H9 (cell line): Measurements from ENCODE around the gene RPE65. TPM values are rescaled to one million over a fixed set of nuclear protein-coding genes. Genes with fewer than 3 reads are reported as not detected.

ENCODE experiments used
- DNase-seq: peaks from one replicate; pipeline ENCODE4 v3.0.0-alpha.2; 2017
- H2AFZ ChIP-seq: one replicate; pipeline ENCODE4 v1.6.1; 2013; ENCODE audit warnings: mild to moderate bottlenecking, low read length, control low read depth, moderate library complexity
- H2AK5ac ChIP-seq: 2 replicates; pipeline ENCODE4 v1.6.1; 2013; ENCODE audit warnings: low read length, control low read depth, mixed read lengths; ENCODE audit not compliant: insufficient read length
- H2BK120ac ChIP-seq: one replicate; pipeline ENCODE4 v1.6.1; 2013; ENCODE audit warnings: low read depth, mild to moderate bottlenecking, low read length, control low read depth, inconsistent platforms; ENCODE audit not compliant: poor library complexity, severe bottlenecking
- H2BK12ac ChIP-seq: 2 replicates; pipeline ENCODE4 v1.6.1; 2013; ENCODE audit warnings: low read length, control low read depth, mixed read lengths, low read depth; ENCODE audit not compliant: insufficient read length
- H2BK15ac ChIP-seq: 2 replicates; pipeline ENCODE4 v1.6.1; 2013; ENCODE audit warnings: low read depth, low read length, control low read depth
- H2BK20ac ChIP-seq: one replicate; pipeline ENCODE4 v1.6.1; 2013; ENCODE audit warnings: low read depth, mild to moderate bottlenecking, low read length, control low read depth, inconsistent platforms; ENCODE audit not compliant: poor library complexity, severe bottlenecking
- H2BK5ac ChIP-seq: 2 replicates; pipeline ENCODE4 v1.6.1; 2013; ENCODE audit warnings: low read length, control low read depth, mixed read lengths; ENCODE audit not compliant: insufficient read length
- H3K14ac ChIP-seq: 2 replicates; pipeline ENCODE4 v1.6.1; 2013; ENCODE audit warnings: low read length, control low read depth; ENCODE audit not compliant: insufficient read depth
- H3K18ac ChIP-seq: 2 replicates; pipeline ENCODE4 v1.6.1; 2013; ENCODE audit warnings: low read depth, mild to moderate bottlenecking, mixed read lengths, low read length, control low read depth; ENCODE audit not compliant: insufficient read length
- H3K23ac ChIP-seq: 2 replicates; pipeline ENCODE4 v1.6.1; 2013; ENCODE audit warnings: low read length, control low read depth, mixed read lengths, low read depth; ENCODE audit not compliant: insufficient read length
- H3K23me2 ChIP-seq: 2 replicates; pipeline ENCODE4 v1.6.1; 2013; ENCODE audit warnings: low read depth, mild to moderate bottlenecking, mixed read lengths, low read length, control low read depth; ENCODE audit not compliant: insufficient read length, poor library complexity, severe bottlenecking
- H3K27ac ChIP-seq: 2 replicates; pipeline ENCODE4 v1.5.1; 2013; ENCODE audit warnings: low read length, control low read depth, mixed read lengths, low read depth; ENCODE audit not compliant: insufficient read length
- H3K27me3 ChIP-seq: 2 replicates; pipeline ENCODE4 v1.6.1; 2013; ENCODE audit warnings: low read length, control low read depth, inconsistent platforms; ENCODE audit not compliant: insufficient read depth
- H3K4ac ChIP-seq: 2 replicates; pipeline ENCODE4 v1.6.1; 2013; ENCODE audit warnings: low read depth, mild to moderate bottlenecking, control low read depth, inconsistent platforms, low read length, moderate library complexity
- H3K4me1 ChIP-seq: 2 replicates; pipeline ENCODE4 v1.6.1; 2013; ENCODE audit warnings: low read length, control low read depth, inconsistent platforms; ENCODE audit not compliant: insufficient read depth
- H3K4me2 ChIP-seq: 2 replicates; pipeline ENCODE4 v1.6.1; 2013; ENCODE audit warnings: low read length, control low read depth, mixed read lengths; ENCODE audit not compliant: insufficient read length, insufficient read depth
- H3K56ac ChIP-seq: 2 replicates; pipeline ENCODE4 v1.6.1; 2013; ENCODE audit warnings: low read depth, mild to moderate bottlenecking, mixed read lengths, low read length, control low read depth; ENCODE audit not compliant: insufficient read length
- H3K79me1 ChIP-seq: 2 replicates; pipeline ENCODE4 v1.6.1; 2013; ENCODE audit warnings: low read depth, mild to moderate bottlenecking, moderate library complexity, low read length, control low read depth, inconsistent platforms; ENCODE audit not compliant: insufficient read depth, poor library complexity, severe bottlenecking
- H3K79me2 ChIP-seq: 2 replicates; pipeline ENCODE4 v1.6.1; 2013; ENCODE audit warnings: low read length, control low read depth, inconsistent platforms; ENCODE audit not compliant: insufficient read depth
- H3K9ac ChIP-seq: 2 replicates; pipeline ENCODE4 v1.6.1; 2013; ENCODE audit warnings: low read length, control low read depth, mixed read lengths; ENCODE audit not compliant: insufficient read length; ENCODE audit errors: extremely low read depth
- H3K9me3 ChIP-seq: one replicate; pipeline ENCODE4 v1.6.1; 2013; ENCODE audit warnings: low read depth, low read length, inconsistent platforms; ENCODE audit not compliant: control insufficient read depth
- H3T11ph ChIP-seq: one replicate; pipeline ENCODE4 v1.6.1; 2013; ENCODE audit warnings: mild to moderate bottlenecking, low read length, control low read depth, inconsistent platforms
- H4K20me1 ChIP-seq: one replicate; pipeline ENCODE4 v1.6.1; 2013; ENCODE audit not compliant: control insufficient read depth, insufficient read length, insufficient read depth
- H4K5ac ChIP-seq: 2 replicates; pipeline ENCODE4 v1.6.1; 2013; ENCODE audit warnings: low read depth, mild to moderate bottlenecking, mixed read lengths, low read length, control low read depth; ENCODE audit not compliant: insufficient read length
- H4K8ac ChIP-seq: replicated peaks from 2 replicates; pipeline ENCODE4 v1.6.1; 2013; ENCODE audit warnings: low read length, control low read depth, mixed read lengths, low read depth; ENCODE audit not compliant: insufficient read length
- H4K91ac ChIP-seq: 2 replicates; pipeline ENCODE4 v1.6.1; 2013; ENCODE audit warnings: low read depth, mild to moderate bottlenecking, moderate library complexity, mixed read lengths, low read length, control low read depth; ENCODE audit not compliant: insufficient read length
- H3K27ac Mint-ChIP-seq, 3 experiments: 2 replicates in 2 of 3; 3 replicates in 1 of 3; pipeline ENCODE4 v1.8.0; 2020 to 2021; ENCODE audit warnings: mixed read lengths in 3 of 3, mild to moderate bottlenecking in 1 of 3, moderate library complexity in 1 of 3
- H3K27me3 Mint-ChIP-seq: 2 replicates; pipeline ENCODE4 v1.8.0; 2021; ENCODE audit warnings: low read depth, mild to moderate bottlenecking, moderate library complexity, mixed read lengths
- H3K36me3 Mint-ChIP-seq, 3 experiments: 2 replicates in 2 of 3; 3 replicates in 1 of 3; pipeline ENCODE4 v1.8.0; 2020 to 2021; ENCODE audit warnings: low read depth in 3 of 3, mixed read lengths in 3 of 3; ENCODE audit not compliant: insufficient read depth in 1 of 3
- H3K4me1 Mint-ChIP-seq, 2 experiments: 2 replicates each; pipeline ENCODE4 v1.8.0; 2020; ENCODE audit warnings: mixed read lengths in 2 of 2
- H3K4me3 Mint-ChIP-seq, 2 experiments: 2 replicates in 1 of 2; 3 replicates in 1 of 2; pipeline ENCODE4 v1.8.0; 2020 to 2021; ENCODE audit warnings: mild to moderate bottlenecking in 2 of 2, mixed read lengths in 2 of 2, moderate library complexity in 1 of 2
- H3K9me3 Mint-ChIP-seq, 2 experiments: 2 replicates in 1 of 2; 3 replicates in 1 of 2; pipeline ENCODE4 v1.8.0; 2020; ENCODE audit warnings: mild to moderate bottlenecking in 2 of 2, mixed read lengths in 2 of 2, moderate library complexity in 1 of 2
- WGBS: extraction: QIAGEN DNeasy Blood & Tissue Kit; methylation state at CpG from one replicate; pipeline ENCODE4 v1.1.7; 2013; ENCODE audit warnings: missing lambda C conversion rate, low lambda C conversion rate, mixed read lengths; ENCODE audit not compliant: insufficient read length; ENCODE audit errors: extremely low coverage; 5-methylcytosine and 5-hydroxymethylcytosine counted together
- total RNA-seq: library from RNA; stranded (reverse); gene quantifications from 2 replicates; pipeline ENCODE4 v1.2.1, GENCODE V29; 2021
- TF ChIP-seq, protein P1 (sequence below): fragments of 200-600 bp; sonication (generic); conservative IDR thresholded peaks from 3 replicates; pipeline ENCODE4 v1.8.0; 2021; ENCODE audit warnings: antibody characterized with exemption, mild to moderate bottlenecking

RPE65 gene
- total RNA-seq, 1 experiment from 2014 or later = not detected

DNA sequence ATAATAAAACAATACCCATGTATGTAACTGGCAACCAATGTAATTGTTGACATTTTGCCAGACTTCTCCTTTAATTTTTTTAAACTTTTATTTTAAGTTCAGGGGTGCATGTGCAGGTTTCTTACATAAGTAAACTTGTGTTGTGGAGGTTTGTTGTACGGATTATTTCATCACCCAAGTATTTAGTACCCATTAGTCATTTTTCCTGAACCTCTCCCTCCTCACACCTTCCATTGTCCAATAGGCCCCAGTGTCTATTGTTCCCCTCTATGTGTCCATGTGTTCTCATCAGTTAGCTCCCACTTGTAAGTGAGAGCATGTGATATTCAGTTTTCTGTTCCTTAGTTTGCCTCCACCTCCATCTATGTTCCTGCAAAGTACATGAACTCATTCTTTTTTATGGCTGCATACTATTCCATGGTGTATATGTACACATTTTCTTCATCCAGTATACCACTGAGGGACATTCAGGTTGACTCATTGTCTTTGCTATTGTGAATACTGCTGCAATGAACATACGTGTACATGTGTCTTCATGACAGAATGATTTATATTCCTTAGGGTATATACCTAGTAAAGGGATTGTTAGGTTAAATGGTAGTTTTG, 40.4 kb upstream of the RPE65 start:
- H4K20me1 ChIP-seq = no peaks in the 10 kb centered on the region
- no peak overlapping the region for H3K18ac ChIP-seq
- no peak overlapping the region for H3K14ac ChIP-seq
- no peak overlapping the region for H3K4me3 Mint-ChIP-seq
- H3K27me3 ChIP-seq = no peaks in the 10 kb centered on the region
- no peaks in the 10 kb centered on the region; a peak in 1 of 5 replicates for H3K9me3 Mint-ChIP-seq
- no peak overlapping the region for H3K9ac ChIP-seq
- no peak overlapping the region for H3K4me2 ChIP-seq
- H3K4me1 Mint-ChIP-seq = peaks cover 9 to 17% of the 10 kb centered on the region in 2 experiments
- no peaks in the 10 kb centered on the region for H3K23me2 ChIP-seq
- no peak overlapping the region for H4K8ac ChIP-seq
- H3K27me3 Mint-ChIP-seq = no peaks in the 10 kb centered on the region
- H2BK15ac ChIP-seq = no peak overlapping the region
- no peak overlapping the region for H3K23ac ChIP-seq
- H2BK120ac ChIP-seq = no peak overlapping the region
- no peak overlapping the region for H4K91ac ChIP-seq
- no peak overlapping the region for H3K27ac Mint-ChIP-seq
- no CpG with 5 or more reads among the region's 2 CpGs for WGBS
- H2BK12ac ChIP-seq = no peak overlapping the region
- no peaks in the 10 kb centered on the region for H3K4me1 ChIP-seq
- no peaks in the 10 kb centered on the region for H3K9me3 ChIP-seq
- no peak overlapping the region for H3K4ac ChIP-seq
- H4K5ac ChIP-seq = no peak overlapping the region
- no peak for DNase-seq
- H2AK5ac ChIP-seq = no peak overlapping the region
- no peak overlapping the region for H3K56ac ChIP-seq
- peaks cover 38 to 66% (median 53%) of the 10 kb centered on the region in 3 experiments for H3K36me3 Mint-ChIP-seq
- no peaks in the 10 kb centered on the region; the same call in 1 of the 2 replicates for H3K79me2 ChIP-seq
- no peak overlapping the region for H2AFZ ChIP-seq
- H3T11ph ChIP-seq = no peak overlapping the region
- H3K27ac ChIP-seq = no peak overlapping the region
- TF ChIP-seq, protein P1, sequence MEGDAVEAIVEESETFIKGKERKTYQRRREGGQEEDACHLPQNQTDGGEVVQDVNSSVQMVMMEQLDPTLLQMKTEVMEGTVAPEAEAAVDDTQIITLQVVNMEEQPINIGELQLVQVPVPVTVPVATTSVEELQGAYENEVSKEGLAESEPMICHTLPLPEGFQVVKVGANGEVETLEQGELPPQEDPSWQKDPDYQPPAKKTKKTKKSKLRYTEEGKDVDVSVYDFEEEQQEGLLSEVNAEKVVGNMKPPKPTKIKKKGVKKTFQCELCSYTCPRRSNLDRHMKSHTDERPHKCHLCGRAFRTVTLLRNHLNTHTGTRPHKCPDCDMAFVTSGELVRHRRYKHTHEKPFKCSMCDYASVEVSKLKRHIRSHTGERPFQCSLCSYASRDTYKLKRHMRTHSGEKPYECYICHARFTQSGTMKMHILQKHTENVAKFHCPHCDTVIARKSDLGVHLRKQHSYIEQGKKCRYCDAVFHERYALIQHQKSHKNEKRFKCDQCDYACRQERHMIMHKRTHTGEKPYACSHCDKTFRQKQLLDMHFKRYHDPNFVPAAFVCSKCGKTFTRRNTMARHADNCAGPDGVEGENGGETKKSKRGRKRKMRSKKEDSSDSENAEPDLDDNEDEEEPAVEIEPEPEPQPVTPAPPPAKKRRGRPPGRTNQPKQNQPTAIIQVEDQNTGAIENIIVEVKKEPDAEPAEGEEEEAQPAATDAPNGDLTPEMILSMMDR = no peak
- H2BK20ac ChIP-seq = no peak overlapping the region
- H3K79me1 ChIP-seq = no peaks in the 10 kb centered on the region
- H2BK5ac ChIP-seq = no peak overlapping the region
